Caco-2 (cell line): ENCODE data around the gene BAZ1B. TPM values are rescaled to one million over a fixed set of nuclear protein-coding genes. Genes with fewer than 3 reads are reported as not detected.
"Not testable (repeated sequence)": the region's sequence is repeated elsewhere in the genome, so short reads cannot be mapped to it uniquely, and the experiment has no call there.

ENCODE experiments used
- BruUV-seq: library from RNA; stranded (reverse); fragments of 400-500 nt; replicated peaks from 2 replicates; lab custom pipeline; 2021; lab: Mats Ljungman, UMichigan
- CTCF ChIA-PET: fragments of 300-600 bp; sonication (Branson Sonifier 250); formaldehyde crosslinking; loops from one replicate; lab custom pipeline; 2022; ENCODE audit warnings: antibody characterized with exemption; lab: Charles Lee
- POLR2A ChIA-PET: fragments of 300-600 bp; sonication (Branson Sonifier 250); formaldehyde crosslinking; loops from one replicate; lab custom pipeline; 2022; ENCODE audit warnings: antibody characterized with exemption; lab: Charles Lee
- DNase-seq, 2 experiments: peaks; one replicate each; pipeline versions ENCODE4 v3.0.0 to v3.0.0-alpha.2; 2020 to 2022
- H3K27me3 ChIP-seq: replicated peaks from 2 replicates; pipeline ENCODE4 v1.6.0; 2011; ENCODE audit warnings: low read length; ENCODE audit not compliant: control insufficient read depth, insufficient read depth
- H3K36me3 ChIP-seq: 2 replicates; pipeline ENCODE4 v1.5.1; 2011; ENCODE audit warnings: low read length; ENCODE audit not compliant: control insufficient read depth, insufficient read depth
- H3K4me1 ChIP-seq: fragments of 250-450 bp; sonication (Bioruptor Pico); 2 replicates; pipeline ENCODE4 v1.5.1; 2020; ENCODE audit warnings: mild to moderate bottlenecking
- H3K4me3 ChIP-seq: 2 replicates; pipeline ENCODE4 v1.5.1; 2011; ENCODE audit warnings: low read depth, mild to moderate bottlenecking, control low read depth, low read length
- H3K9me3 ChIP-seq: fragments of 250-450 bp; sonication (Bioruptor Pico); 2 replicates; pipeline ENCODE4 v1.5.1; 2020; ENCODE audit warnings: mild to moderate bottlenecking, moderate library complexity
- H3K27ac Mint-ChIP-seq: one replicate; pipeline ENCODE4 v1.8.0; 2022; ENCODE audit warnings: mixed read lengths; ENCODE audit not compliant: unreplicated experiment
- H3K27me3 Mint-ChIP-seq: one replicate; pipeline ENCODE4 v1.8.0; 2022; ENCODE audit warnings: mixed read lengths; ENCODE audit not compliant: insufficient read depth, unreplicated experiment
- H3K36me3 Mint-ChIP-seq: one replicate; pipeline ENCODE4 v1.8.0; 2022; ENCODE audit warnings: mild to moderate bottlenecking, mixed read lengths; ENCODE audit not compliant: insufficient read depth, unreplicated experiment
- H3K4me1 Mint-ChIP-seq: one replicate; pipeline ENCODE4 v1.8.0; 2022; ENCODE audit warnings: low read depth, mixed read lengths; ENCODE audit not compliant: unreplicated experiment
- H3K4me3 Mint-ChIP-seq: one replicate; pipeline ENCODE4 v1.8.0; 2022; ENCODE audit warnings: mild to moderate bottlenecking, moderate library complexity, mixed read lengths; ENCODE audit not compliant: unreplicated experiment
- H3K9me3 Mint-ChIP-seq: one replicate; pipeline ENCODE4 v1.8.0; 2022; ENCODE audit warnings: mixed read lengths; ENCODE audit not compliant: unreplicated experiment
- CTCF ChIP-seq, 2 experiments: fragments of 200-600 bp in 1 of 2; IDR thresholded peaks; 1 replicate in 1 of 2; 2 replicates in 1 of 2; pipeline versions ENCODE4 v1.5.1 to v1.8.0; 2011 to 2022; ENCODE audit warnings: antibody characterized with exemption in 1 of 2, control low read depth in 1 of 2, inconsistent platforms in 1 of 2, low read depth in 1 of 2, low read length in 1 of 2, mild to moderate bottlenecking in 1 of 2, moderate library complexity in 1 of 2; ENCODE audit not compliant: insufficient read depth in 1 of 2, severe bottlenecking in 1 of 2, unreplicated experiment in 1 of 2
- intact Hi-C: fragments of 100-400 bp; cut with micrococcal nuclease; formaldehyde crosslinking; loops from one replicate; pipeline ENCODE4 v1.10.0; 2022; ENCODE audit not compliant: unreplicated experiment
- total RNA-seq: library from RNA; stranded (reverse); gene quantifications from 2 replicates; pipeline ENCODE4 v1.2.3, GENCODE V29; 2022

BAZ1B gene
- total RNA-seq, 1 experiment from 2014 or later = 85.7 TPM

- Histone ChIP-seq H3K4me1 (peaks cover 10% of the 10 kb centered on the region), H3K36me3 (peaks cover 1% of the 10 kb centered on the region; the same call in 1 of the 2 replicates), H3K4me3 (no peak overlapping the region), H3K9me3 (no peaks in the 10 kb centered on the region), H3K27me3 (no peaks in the 10 kb centered on the region)
- no peak for TF ChIP-seq CTCF (IDR thresholded peaks at IDR 0.05; ENCODE audit: insufficient read depth in 1 of 2, low read depth in 1 of 2, low read length in 1 of 2, severe bottlenecking in 1 of 2, unreplicated experiment in 1 of 2)
- no peaks in the 10 kb centered on the region for H3K9me3 Mint-ChIP-seq
- H3K27me3 Mint-ChIP-seq = no peaks in the 10 kb centered on the region
- POLR2A ChIA-PET = interaction anchor here (0.5 to 1.4 kb wide), 3 partner anchors 10 to 172 kb away, joined by 3 to 14 read pairs (median 3); partner anchors contain the start of genes ABHD11 and TBL2
- peaks cover 23% of the 10 kb centered on the region for H3K36me3 Mint-ChIP-seq
- H3K4me1 Mint-ChIP-seq = peaks cover 7% of the 10 kb centered on the region
- DNase-seq = no peak
- CTCF ChIA-PET = no interaction called here
- intact Hi-C loops = no loop called here
- BruUV-seq = no TSS peak
- H3K27ac Mint-ChIP-seq = no peak overlapping the region
- no peak overlapping the region for H3K4me3 Mint-ChIP-seq
Observed at GRCh38 chr7:73567140-73567539, 45.0 kb upstream of the BAZ1B start.

- H3K9me3 ChIP-seq, H3K9me3 Mint-ChIP-seq, H3K36me3 ChIP-seq, DNase-seq, intact Hi-C loops, H3K27ac Mint-ChIP-seq, H3K4me3 Mint-ChIP-seq, H3K4me1 Mint-ChIP-seq, H3K27me3 ChIP-seq, H3K4me3 ChIP-seq, BruUV-seq, H3K27me3 Mint-ChIP-seq: not testable (repeated sequence)
- peaks cover 17% of the 10 kb centered on the region for H3K36me3 Mint-ChIP-seq
- POLR2A ChIA-PET = interaction anchor here (0.6 to 1.3 kb wide), 2 partner anchors 10 to 136 kb away, joined by 3 read pairs; no protein-coding TSS in a partner anchor
- peaks cover 10% of the 10 kb centered on the region for H3K4me1 ChIP-seq
- CTCF ChIA-PET = interaction anchor here (1.4 kb wide), 1 partner anchor 10 kb away, joined by 4 read pairs; no protein-coding TSS in a partner anchor
Observed at GRCh38 chr7:73566431-73566830, 44.3 kb upstream of the BAZ1B start.

GRCh38 chr7:73565675-73566340, 43.7 kb upstream of the BAZ1B start:
- H3K27me3 ChIP-seq = no peaks in the 10 kb centered on the region
- Mint-ChIP-seq H3K4me1 (peaks cover 7% of the 10 kb centered on the region), H3K36me3 (peaks cover 11% of the 10 kb centered on the region), H3K9me3 (no peaks in the 10 kb centered on the region), H3K27me3 (no peaks in the 10 kb centered on the region), H3K4me3 (no peak overlapping the region), H3K27ac (no peak overlapping the region)
- H3K4me3 ChIP-seq = no peak overlapping the region
- DNase-seq = no peak
- no peak for TF ChIP-seq CTCF (IDR thresholded peaks at IDR 0.05; ENCODE audit: insufficient read depth in 1 of 2, low read depth in 1 of 2, low read length in 1 of 2, severe bottlenecking in 1 of 2, unreplicated experiment in 1 of 2)
- H3K9me3 ChIP-seq = no peaks in the 10 kb centered on the region
- intact Hi-C loops = no loop called here
- no TSS peak for BruUV-seq
- ChIA-PET CTCF (interaction anchor here (1.4 kb wide), 1 partner anchor 9 kb away, joined by 4 read pairs; no protein-coding TSS in a partner anchor), POLR2A (interaction anchor here (0.5 to 1.3 kb wide), 3 partner anchors 9 to 136 kb away, joined by 3 to 7 read pairs (median 3); partner anchors contain the start of gene TBL2)
- H3K4me1 ChIP-seq = peaks cover 10% of the 10 kb centered on the region
- H3K36me3 ChIP-seq = no peaks in the 10 kb centered on the region
